ENCODE results near the gene TMEM213.

TMEM213 gene

GRCh38 chr7:138842111-138842510 is 44.3 kb downstream of the TMEM213 start:
- no peak overlapping the region for H3K4me3 ChIP-seq (ENCODE audit: low read depth, low read length)
- TF ChIP-seq CTCF (IDR thresholded peaks at IDR 0.05; ENCODE audit: low read depth, low read length): no peak

- TF ChIP-seq CTCF (IDR thresholded peaks at IDR 0.05; ENCODE audit: low read depth, low read length): no peak
- H3K4me3 ChIP-seq (ENCODE audit: low read depth, low read length): no peak overlapping the region
Measured at GRCh38 chr7:138843632-138844580, 46.1 kb downstream of the TMEM213 start.

- no peak for TF ChIP-seq CTCF (IDR thresholded peaks at IDR 0.05; ENCODE audit: low read depth, low read length)
- H3K4me3 ChIP-seq (ENCODE audit: low read depth, low read length): no peak overlapping the region
Measured at GRCh38 chr7:138845711-138846110, 47.9 kb downstream of the TMEM213 start.

- TF ChIP-seq CTCF (IDR thresholded peaks at IDR 0.05; ENCODE audit: low read depth, low read length): no peak
- H3K4me3 ChIP-seq (ENCODE audit: low read depth, low read length): no peak overlapping the region
Measured at GRCh38 chr7:138848056-138848980, 50.5 kb downstream of the TMEM213 start.

GRCh38 chr7:138849701-138850100 is 51.9 kb downstream of the TMEM213 start:
- no peak for TF ChIP-seq CTCF (IDR thresholded peaks at IDR 0.05; ENCODE audit: low read depth, low read length)
- no peak overlapping the region for H3K4me3 ChIP-seq (ENCODE audit: low read depth, low read length)

GRCh38 chr7:138852469-138852868 is 54.7 kb downstream of the TMEM213 start:
- no peak overlapping the region for H3K4me3 ChIP-seq (ENCODE audit: low read depth, low read length)
- no peak for TF ChIP-seq CTCF (IDR thresholded peaks at IDR 0.05; ENCODE audit: low read depth, low read length)

Data from WI38 (cell line).